Body of pancreas (tissue), 4 donors: Measurements from ENCODE around the gene SLC9A7. TPM values are rescaled to one million over a fixed set of nuclear protein-coding genes. Genes with fewer than 3 reads are reported as not detected.
A peak's percentile ranks its signal among the peaks of the same experiment; 100 is the strongest.

Experiments used
- ATAC-seq: fragments of 150-250 bp; one replicate; pipeline ENCODE4 v1.9.1; 2016
- DNase-seq, 4 donors: peaks; one replicate each; pipeline ENCODE4 v3.0.0-alpha.2; 2019
- H3K27ac ChIP-seq, 4 donors: fragments of 200-600 bp; sonication (generic); 1 replicate in 3 of 4; 2 replicates in 1 of 4; pipeline versions ENCODE4 v1.5.1 to v1.6.1; 2016 to 2019; ENCODE audit warnings: mild to moderate bottlenecking in 1 of 4, mixed read lengths in 1 of 4, moderate library complexity in 1 of 4
- H3K27me3 ChIP-seq, 2 donors: fragments of 200-600 bp; sonication (generic); one replicate each; pipeline ENCODE4 v1.6.0; 2016; ENCODE audit warnings: mild to moderate bottlenecking in 1 of 2
- H3K36me3 ChIP-seq, 2 donors: fragments of 200-600 bp; sonication (generic); replicated peaks in 1 of 2; 2 replicates each; pipeline ENCODE4 v1.5.1; 2016; ENCODE audit warnings: low read depth in 2 of 2; ENCODE audit not compliant: insufficient read depth in 1 of 2
- H3K4me1 ChIP-seq: fragments of 200-600 bp; sonication (generic); one replicate; pipeline ENCODE4 v1.6.0; 2016
- H3K4me3 ChIP-seq, 2 donors: fragments of 200-600 bp; sonication (generic); 1 replicate in 1 of 2; 2 replicates in 1 of 2; pipeline ENCODE4 v1.5.1; 2016 to 2019
- H3K9me3 ChIP-seq, 3 donors: fragments of 200-600 bp; sonication (generic); 1 replicate in 2 of 3; 2 replicates in 1 of 3; pipeline ENCODE4 v1.5.1; 2016
- CTCF ChIP-seq, 7 experiments: fragments of 450-650 bp in 4 of 7; fragments of 200-600 bp in 3 of 7; sonication (generic) in 3 of 7; IDR thresholded peaks; one replicate each; pipeline ENCODE4 v1.5.1; 2016 to 2019; ENCODE audit warnings: antibody characterized with exemption in 7 of 7
- POLR2A ChIP-seq, 3 donors: fragments of 450-650 bp; IDR thresholded peaks; one replicate each; pipeline ENCODE4 v1.6.1; 2016; ENCODE audit warnings: antibody characterized with exemption in 3 of 3, mild to moderate bottlenecking in 2 of 3
- WGBS, 2 donors: methylation state at CpG; one replicate each; pipeline ENCODE4 v1.1.5; 2017; 5-methylcytosine and 5-hydroxymethylcytosine counted together
- intact Hi-C: fragments of 100-400 bp; cut with DNase I; formaldehyde crosslinking; loops from one replicate; pipeline ENCODE4 v1.15.1; 2023
- total RNA-seq, 2 donors: library from RNA; depleted of rRNA; stranded (reverse); fragments of >200 nt; gene quantifications; one replicate each; pipeline ENCODE4 v1.1.0, GENCODE V29; 2016

Gene SLC9A7
- total RNA-seq, 2 donors from 2014 or later: 6.2 to 7.6 TPM

- WGBS, 2 donors: 78 to 100% methylated on average over 1 to 4 of the region's 4 CpGs
- H3K9me3 ChIP-seq: no peaks in the 10 kb centered on the region
- no peak overlapping the region for H3K27ac ChIP-seq
- intact Hi-C loops: no loop called here
- H3K27me3 ChIP-seq: no peaks in the 10 kb centered on the region
- DNase-seq (no peak), ATAC-seq (no peak)
- TF ChIP-seq POLR2A (IDR thresholded peaks at IDR 0.05): no peak
- TF ChIP-seq CTCF (IDR thresholded peaks at IDR 0.05): no peak
- no peaks in the 10 kb centered on the region for H3K36me3 ChIP-seq
- peaks cover 10% of the 10 kb centered on the region for H3K4me1 ChIP-seq
- H3K4me3 ChIP-seq: no peak overlapping the region
Measured at GRCh38 chrX:46782034-46782433, 23.1 kb upstream of the SLC9A7 start.

- Histone ChIP-seq H3K9me3 (no peaks in the 10 kb centered on the region), H3K36me3 (no peaks in the 10 kb centered on the region), H3K27ac (no peak overlapping the region), H3K4me3 (no peak overlapping the region), H3K27me3 (no peaks in the 10 kb centered on the region), H3K4me1 (peaks cover 10% of the 10 kb centered on the region)
- ATAC-seq (peak; percentile 24), DNase-seq (no peak)
- TF ChIP-seq POLR2A (IDR thresholded peaks at IDR 0.05): no peak
- no peak for TF ChIP-seq CTCF (IDR thresholded peaks at IDR 0.05)
- intact Hi-C loops: no loop called here
- WGBS, 2 donors: 13 to 14% methylated on average over 7 of the region's 7 CpGs
Measured at GRCh38 chrX:46777971-46778810, 19.3 kb upstream of the SLC9A7 start.

- Histone ChIP-seq H3K9me3 (no peaks in the 10 kb centered on the region), H3K4me3 (no peak overlapping the region), H3K27me3 (no peaks in the 10 kb centered on the region), H3K27ac (no peak overlapping the region), H3K36me3 (no peaks in the 10 kb centered on the region), H3K4me1 (no peaks in the 10 kb centered on the region)
- no peak for DNase-seq
- no peak for TF ChIP-seq POLR2A (IDR thresholded peaks at IDR 0.05)
- no peak for TF ChIP-seq CTCF (IDR thresholded peaks at IDR 0.05)
- ATAC-seq: no peak
- WGBS, 2 donors: 40 to 57% methylated on average over 1 of the region's 1 CpG
- intact Hi-C loops: no loop called here
Measured at GRCh38 chrX:46770817-46771163, 11.9 kb upstream of the SLC9A7 start.

GRCh38 chrX:46770000-46770816, 11.3 kb upstream of the SLC9A7 start:
- Histone ChIP-seq H3K27ac (no peak overlapping the region), H3K4me3 (no peak overlapping the region), H3K9me3 (no peaks in the 10 kb centered on the region), H3K36me3 (no peaks in the 10 kb centered on the region), H3K4me1 (no peaks in the 10 kb centered on the region), H3K27me3 (no peaks in the 10 kb centered on the region)
- 27 to 40% methylated on average over 4 of the region's 4 CpGs for WGBS, 2 donors
- ATAC-seq (no peak), DNase-seq (no peak)
- intact Hi-C loops: no loop called here
- TF ChIP-seq CTCF (IDR thresholded peaks at IDR 0.05) (no peak), POLR2A (IDR thresholded peaks at IDR 0.05) (no peak)
